T-helper 2 cell treated with Interferon-gamma antibody and Interleukin-4, amounts not matched to agents 100 ng/mL and 5 ng/mL, for 36 hours (primary cell): Measurements from ENCODE around the gene GLRA1. TPM values are rescaled to one million over a fixed set of nuclear protein-coding genes. Genes with fewer than 3 reads are reported as not detected.
"Not testable (repeated sequence)": the region's sequence is repeated elsewhere in the genome, so short reads cannot be mapped to it uniquely, and the experiment has no call there.

Experiments
- intact Hi-C: fragments of 100-400 bp; cut with micrococcal nuclease; formaldehyde crosslinking; loops from one replicate; pipeline ENCODE4 v1.15.1; 2023
- total RNA-seq: library from RNA; stranded (reverse); gene quantifications from 2 replicates; pipeline ENCODE4 v1.2.3, GENCODE V29; 2022

GLRA1 gene
- total RNA-seq, 1 donor from 2014 or later: not detected

DNA sequence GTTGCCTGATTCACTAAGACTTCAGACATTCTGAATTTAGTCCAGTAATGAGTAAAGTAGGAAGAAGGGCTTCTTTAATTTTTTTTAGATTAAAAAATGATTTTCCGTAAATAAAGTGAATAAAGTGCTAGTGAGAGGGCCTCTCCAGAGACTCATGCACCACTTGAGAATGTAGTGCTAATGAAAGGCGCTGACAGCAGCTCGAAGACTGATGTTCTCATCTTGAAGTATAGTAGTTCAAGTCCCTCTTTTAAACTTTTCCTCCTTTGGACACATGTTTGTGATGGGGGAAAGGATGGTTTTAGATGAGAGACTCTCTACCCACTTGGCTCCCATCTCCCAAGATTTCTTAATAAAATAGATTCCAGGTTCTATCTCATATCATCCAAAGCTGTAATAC lies 104.4 kb downstream of the GLRA1 start:
- intact Hi-C loops: loop anchor here (10.0 kb wide), 1 partner anchor 535 kb away; no protein-coding TSS in a partner anchor

DNA sequence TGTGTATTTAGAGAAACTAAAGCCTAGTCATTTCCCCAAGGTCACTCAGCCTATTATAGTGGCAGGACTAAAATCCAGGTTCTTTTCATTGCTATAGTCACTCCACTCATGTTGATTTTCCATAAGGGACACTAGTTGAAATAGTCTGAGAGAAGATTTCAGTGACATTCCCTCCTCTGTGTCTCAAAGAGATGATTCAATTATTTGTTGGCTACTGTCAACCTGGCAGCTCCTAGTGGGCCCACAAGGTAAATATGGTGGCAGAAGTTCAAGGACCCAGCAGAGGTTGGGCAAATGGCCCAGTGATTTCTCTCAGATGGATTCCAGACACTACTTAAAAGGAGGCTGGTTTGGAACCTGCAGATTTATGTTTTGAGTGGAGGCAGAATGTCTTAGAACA lies 104.8 kb downstream of the GLRA1 start:
- intact Hi-C loops: loop anchor here (10.0 kb wide), 1 partner anchor 535 kb away; no protein-coding TSS in a partner anchor

DNA sequence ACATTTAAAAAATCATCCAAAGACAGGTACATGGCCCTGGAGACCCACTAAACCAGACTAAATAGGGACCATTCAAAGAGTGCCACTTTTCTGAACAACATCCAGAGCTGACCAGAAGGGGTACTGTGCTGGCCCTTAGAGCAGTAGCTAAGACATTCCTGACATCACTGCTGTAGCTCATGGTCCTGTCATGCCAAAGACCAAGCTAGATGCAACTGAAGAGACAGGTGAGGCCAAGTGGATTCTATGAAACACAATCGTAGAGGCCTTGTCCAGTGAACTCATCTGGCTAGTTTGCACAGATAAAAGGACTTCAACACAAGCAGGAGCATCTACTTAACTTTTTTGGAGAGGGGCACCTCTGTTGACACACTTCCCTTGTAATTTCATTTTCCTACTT lies 109.6 kb downstream of the GLRA1 start:
- intact Hi-C loops: no loop called here

DNA sequence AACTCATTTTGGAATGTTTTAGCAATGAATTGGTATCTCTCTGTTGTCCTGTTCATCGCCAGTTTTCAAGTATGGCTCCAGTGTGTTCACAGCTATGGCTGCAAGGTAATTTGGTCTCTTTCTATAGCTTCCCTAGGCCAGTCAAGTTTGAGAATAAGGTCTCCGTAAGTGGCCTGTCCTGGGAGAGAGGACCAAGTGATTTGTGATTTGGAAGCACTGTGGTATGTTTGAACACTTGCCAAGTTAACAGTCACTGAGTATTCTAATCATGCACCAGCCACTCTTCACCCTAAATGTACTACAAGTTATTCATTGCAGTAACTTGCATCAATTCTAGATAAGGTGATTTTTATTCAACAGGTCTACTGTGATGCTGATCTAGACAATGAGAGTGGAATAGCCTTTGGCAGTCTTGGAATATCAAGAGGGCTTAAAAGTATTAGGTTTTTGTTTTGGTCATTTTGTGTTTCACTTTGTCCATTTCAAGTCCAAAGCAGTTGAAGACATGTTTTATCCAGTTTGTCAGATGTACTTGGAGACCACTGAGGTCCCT lies 111.8 kb downstream of the GLRA1 start:
- intact Hi-C loops: no loop called here

DNA sequence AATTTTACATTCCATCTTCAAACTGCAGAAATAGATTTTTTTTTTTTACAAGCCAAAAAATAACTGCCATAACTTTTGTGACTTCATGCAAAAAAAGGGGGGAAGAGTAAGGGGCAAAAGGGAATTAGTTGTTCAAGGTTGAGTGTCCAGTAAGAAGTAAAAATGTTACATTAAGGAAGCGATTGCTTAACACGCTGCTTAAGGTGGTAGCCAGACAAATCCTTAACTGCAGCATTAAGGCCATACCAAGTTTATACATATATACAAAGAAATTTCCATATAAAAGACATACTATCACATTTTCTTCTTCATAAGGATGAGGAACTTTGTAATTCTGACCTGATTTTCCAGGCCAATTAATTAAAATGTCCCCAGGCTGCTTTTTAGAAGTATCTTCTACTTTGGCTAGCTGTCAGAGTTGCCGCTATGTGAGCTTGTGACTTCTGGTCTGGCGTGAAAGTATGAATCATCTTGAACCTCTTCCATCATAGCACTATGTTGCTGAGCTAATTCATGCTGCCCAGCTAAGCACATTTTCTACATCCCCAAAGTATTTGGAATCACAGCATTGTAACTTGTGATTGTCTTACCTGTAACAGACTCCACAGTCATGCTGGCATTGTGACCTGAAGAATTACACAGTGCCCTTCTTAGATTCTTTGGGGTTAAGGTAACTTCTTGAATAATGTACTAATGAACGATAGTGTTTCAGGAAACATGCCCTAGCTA lies 112.9 kb downstream of the GLRA1 start:
- intact Hi-C loops: no loop called here

DNA sequence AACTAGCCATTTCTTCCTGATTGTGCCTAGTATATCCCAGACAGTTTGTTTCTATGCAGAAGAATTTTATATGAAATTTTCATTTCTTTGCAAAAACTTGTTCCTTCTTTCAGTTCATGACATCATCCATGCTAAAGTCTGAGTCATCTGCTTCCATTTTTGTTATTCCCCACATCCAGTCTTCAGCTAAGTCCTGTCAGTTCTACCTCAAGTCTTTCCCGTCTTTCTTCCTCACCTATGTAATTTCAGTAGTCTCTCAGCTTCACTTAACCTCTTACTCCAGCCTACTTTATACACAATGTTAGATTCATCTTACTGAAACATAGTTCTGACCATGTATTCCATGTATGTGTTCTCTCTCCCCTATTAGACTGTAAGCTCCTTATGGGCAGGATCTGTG lies 113.8 kb downstream of the GLRA1 start:
- intact Hi-C loops: no loop called here

DNA sequence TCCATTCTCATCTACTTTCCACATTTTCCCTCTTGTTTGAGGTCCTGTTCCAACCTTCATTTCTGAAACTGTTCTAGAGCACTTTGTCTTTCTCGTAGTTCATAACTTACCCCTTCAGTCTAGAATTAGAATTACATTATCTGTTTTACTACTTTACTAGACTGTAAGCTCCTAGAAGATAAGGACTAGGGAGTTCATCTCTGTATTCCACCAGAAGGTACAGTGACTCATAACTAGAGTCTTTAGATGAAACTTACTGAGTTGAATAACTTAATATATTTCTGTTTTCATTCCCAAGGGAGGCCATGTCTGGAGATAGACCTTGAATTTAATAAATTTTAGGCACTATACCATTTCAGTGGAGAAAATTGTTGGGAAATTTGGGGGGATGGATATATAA lies 114.2 kb downstream of the GLRA1 start:
- intact Hi-C loops: no loop called here

DNA sequence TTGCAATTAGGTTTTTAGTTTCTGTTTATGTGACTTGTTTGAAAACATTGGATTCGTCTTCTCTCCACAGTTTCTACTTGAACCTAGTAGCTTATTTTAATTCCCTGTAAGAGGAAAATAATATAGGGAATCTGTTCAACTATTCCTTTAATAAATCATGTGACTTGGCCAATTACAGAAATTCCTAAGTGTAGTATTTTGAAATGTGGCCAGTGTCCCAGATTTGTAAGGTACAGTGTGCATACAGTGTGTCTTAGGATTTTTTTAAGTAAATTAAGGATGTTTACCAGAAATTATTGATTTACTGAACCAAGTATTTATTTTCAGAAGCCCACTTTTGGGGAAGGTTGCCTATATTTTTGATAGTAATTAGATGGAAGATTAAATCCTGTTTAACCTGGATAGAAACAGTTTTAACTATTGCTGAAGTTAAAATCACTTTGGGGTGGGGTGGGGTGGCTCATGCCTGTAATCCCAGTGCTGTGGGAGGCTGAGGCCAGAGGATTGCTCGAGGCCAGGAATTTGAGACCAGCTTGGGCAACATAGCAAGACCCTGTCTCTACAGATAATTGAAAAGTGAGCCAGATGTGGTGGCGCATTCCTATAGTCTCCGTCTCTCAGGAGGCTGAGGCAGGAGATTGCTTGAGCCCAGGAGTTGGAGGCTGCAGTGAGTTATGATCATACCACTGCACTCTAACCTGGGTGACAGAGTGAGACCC lies 116.0 kb downstream of the GLRA1 start:
- intact Hi-C loops: no loop called here

DNA sequence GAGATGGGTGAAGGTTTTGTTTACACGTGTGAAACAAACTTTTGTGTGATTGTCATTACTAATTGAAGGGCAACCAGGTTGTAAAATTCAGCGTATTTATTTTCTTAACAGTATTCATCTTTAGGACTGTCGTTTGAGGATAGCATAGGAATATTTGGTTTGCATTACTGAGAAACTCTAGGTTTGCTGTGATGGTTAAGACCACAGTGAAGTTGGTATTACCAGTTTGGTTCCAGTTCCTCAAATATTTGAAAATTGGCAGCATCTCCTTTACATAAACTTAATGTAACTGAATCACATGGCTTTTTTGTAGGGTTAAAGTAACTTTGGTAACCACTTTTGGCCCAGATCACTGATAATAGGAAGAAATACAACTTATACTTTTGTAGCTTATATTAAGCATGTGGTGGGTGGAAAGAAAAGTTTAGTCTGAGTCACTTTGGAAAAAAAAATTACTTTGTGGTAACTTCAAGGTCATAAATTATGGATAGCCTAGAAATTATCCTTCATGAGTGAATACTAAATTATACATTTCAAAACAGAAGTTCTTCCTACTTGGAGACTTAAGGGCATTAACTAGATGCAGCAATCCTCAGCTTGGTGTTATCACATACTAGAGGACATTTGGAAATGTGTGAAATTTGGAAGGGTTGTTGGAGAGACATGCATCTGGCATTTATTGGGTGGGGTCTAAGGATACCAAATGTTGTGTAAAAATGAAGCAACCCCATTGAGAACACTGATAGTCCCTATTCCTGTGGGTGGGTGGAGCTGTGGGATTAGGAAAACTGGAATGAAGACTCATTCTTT lies 119.0 kb downstream of the GLRA1 start:
- intact Hi-C loops: no loop called here

DNA sequence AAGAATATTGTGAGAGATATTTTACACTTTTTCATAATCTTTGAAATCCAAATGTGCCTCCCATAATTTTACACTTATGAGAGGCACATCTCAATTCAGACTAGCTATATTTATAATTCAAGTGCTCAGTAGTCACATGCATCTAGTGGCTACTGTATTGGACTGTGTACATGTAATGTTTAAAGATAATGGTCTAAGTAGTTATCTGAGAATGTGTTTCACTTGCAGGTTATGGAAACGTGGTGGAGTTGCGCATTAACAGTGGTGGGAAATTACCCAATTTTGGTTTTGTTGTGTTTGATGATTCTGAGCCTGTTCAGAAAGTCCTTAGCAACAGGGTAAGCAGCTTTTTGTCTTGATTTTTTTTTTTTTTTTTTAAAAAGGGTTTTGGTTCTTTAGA lies 124.1 kb downstream of the GLRA1 start:
- intact Hi-C loops: no loop called here

DNA sequence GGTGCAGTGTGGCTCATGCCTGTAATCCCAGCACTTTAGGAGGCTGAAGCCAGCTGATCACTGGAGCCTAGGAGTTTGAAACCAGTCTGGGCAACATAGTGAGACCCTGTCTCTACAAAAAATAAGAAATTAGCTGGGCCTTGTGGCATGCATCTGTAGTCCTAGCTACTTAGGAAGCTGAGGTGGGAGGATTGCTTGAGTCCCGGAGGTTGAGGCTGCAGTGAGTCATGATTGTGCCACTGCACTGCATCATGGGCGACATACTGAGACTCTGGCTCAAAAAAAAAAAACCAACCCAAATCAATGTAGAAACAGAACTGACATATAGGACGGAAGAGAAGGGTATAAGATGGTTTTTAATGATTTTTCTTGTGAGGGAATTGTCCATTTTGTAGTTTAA lies 125.2 kb downstream of the GLRA1 start:
- intact Hi-C loops: no loop called here

DNA sequence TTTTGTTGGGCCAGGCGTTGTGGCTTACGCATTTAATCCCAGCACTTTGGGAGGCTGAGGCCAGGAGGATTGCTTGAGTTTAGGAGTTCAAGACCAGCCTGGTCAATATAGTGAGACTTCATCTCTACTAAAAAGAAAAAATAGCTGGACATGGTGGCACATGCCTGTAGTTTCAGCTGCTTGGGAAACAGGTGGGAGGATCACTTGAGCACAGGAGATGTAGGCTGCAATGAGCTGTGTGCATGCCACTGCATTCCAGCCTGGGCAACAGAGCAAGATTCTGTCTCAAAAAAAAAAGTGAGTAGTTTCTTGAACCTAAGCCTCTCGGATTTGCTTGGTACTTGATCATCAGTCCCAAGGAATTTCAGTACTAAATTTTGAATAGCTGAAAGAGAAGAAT lies 126.0 kb downstream of the GLRA1 start:
- intact Hi-C loops: no loop called here

DNA sequence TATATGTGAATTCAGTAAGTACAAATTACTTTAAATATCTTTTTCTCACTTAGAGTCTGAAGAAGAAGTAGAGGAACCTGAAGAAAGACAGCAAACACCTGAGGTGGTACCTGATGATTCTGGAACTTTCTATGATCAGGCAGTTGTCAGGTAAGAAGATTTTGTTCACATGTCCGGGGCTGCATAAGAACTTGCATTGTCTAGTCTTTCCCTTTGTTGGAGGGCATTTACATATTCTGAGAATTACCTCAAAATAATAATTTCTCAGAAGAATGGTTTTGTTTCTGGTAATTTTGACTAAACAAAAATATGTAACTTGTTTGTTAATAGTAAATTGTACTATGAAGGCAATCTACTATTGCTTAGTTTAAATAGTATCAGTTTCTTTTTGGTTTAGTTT lies 129.2 kb downstream of the GLRA1 start:
- intact Hi-C loops: no loop called here

DNA sequence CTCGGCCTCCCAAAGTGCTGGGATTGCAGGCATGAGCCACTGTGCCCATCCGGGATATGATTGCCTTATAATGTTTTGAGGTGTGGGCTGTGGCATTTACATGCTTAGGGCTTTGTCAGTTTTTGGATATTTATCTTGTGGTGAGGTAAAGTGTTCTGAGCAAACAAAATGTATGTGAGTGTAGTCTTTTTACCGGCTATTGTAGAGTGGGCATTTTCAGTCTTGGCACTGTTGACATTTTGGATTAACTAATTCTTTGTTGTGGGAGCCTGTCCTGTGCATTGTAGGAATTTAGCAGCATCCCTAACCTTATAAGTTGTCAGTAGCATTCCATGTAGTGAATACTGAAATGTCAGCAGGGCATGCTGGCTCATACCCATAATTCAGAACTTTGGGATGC lies 131.3 kb downstream of the GLRA1 start:
- intact Hi-C loops: no loop called here

DNA sequence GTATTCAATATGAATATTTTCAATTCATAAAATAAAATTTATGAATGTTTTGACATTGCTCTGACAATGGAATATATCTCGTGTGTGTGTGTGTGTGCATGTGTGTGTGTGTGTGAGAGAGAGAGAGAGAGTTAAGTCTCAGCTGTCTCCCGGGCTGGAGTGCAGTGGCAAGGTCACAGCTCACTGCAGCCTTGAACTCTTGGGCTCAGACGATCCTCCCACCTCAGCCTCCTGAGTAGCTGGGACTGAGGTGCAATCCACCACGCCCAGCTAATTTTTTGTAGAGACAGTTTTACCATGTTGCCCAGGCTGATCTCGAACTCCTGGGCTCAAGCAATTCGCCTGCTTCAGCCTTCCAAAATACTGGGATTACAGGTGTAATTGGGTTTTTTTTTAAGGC lies 136.8 kb downstream of the GLRA1 start:
- intact Hi-C loops: no loop called here

DNA sequence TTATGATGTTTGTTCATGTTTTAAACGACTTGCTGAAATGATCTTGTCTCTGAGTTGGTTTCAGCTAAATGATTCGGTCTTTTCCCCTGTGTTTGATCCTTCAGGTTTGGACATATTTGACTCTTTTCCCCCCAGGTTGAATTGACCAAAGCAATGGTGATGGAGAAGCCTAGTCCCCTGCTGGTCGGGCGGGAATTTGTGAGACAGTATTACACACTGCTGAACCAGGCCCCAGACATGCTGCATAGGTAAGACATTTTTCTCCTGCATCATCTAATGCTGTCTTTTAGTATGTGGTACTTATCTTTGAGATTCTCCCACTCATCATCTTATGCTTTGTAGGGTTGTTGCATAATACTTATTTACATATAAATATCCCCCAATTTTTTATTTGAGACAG lies 138.2 kb downstream of the GLRA1 start:
- intact Hi-C loops: no loop called here

DNA sequence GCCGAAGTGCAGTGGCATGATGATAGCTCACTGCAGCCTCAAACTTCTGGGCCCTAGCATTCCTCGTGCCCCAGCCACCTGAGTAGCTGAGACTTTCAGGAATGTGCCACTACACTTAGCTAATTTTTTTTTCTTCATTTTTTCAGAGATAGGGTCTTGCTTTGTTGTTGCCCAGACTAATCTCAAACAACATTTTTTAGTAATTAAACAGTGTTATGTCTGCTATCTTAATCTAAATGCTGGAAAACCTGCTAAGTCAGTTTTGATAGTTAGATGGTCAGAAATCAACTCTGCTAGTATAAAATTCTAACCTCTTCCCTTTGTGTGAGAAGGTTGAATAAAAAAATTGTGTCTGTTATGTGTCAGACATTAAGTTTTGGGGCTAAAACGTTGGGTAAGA lies 140.5 kb downstream of the GLRA1 start:
- intact Hi-C loops: no loop called here

DNA sequence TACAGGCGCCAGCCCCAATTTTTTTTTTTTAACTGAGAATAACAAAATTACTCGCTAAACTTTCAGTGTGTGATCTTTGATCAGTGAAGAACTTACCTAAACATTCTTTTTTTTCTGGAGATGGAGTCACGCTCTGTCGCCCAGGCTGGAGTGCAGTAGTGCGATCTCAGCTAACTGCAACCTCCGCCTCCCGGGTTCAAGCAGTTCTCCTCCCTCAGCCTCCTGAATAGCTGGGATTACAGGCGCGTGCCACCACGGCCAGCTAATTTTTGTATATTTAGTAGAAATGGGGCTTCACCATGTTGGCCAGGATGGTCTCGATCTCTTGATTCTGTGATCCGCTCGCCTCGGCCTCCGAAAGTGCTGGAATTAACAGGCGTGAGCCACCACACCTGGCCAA lies 141.0 kb downstream of the GLRA1 start:
- intact Hi-C loops: not testable (repeated sequence)

DNA sequence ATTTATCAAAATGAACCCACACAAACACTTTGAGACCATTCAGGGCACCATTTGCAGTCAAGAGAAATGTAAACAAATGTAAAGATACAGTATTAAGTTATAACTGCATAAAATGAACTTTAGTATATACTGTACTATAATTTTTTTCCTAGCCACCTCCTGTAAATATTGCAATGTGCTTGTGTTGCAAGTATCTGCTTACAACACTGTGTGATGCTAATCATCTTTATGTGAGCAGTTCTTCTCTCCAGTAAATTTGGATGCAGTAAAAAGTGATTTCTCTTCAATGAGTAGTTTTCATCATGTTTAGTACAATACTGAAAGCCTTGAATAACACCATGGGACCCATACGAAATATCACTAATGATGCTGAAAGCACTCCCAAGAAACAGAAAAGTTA lies 143.4 kb downstream of the GLRA1 start:
- intact Hi-C loops: no loop called here

DNA sequence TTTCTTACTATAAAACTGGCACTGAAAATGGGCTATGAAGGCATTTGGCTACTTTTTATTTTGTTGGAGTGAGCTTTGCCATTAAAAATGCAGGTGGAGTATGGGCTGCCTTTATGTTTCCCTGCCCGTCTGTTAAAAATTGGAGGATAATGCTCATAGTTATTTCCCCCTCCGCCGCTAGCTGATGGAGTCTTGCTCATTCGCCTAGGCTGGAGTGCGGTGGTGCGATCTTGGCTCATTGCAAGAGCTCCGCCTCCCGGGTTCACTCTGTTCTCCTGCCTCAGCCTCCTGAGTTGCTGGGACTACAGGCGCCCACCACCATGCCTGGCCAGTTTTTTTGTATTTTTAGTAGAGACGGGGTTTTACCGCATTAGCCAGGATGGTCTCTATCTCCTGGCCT lies 144.3 kb downstream of the GLRA1 start:
- intact Hi-C loops: no loop called here

DNA sequence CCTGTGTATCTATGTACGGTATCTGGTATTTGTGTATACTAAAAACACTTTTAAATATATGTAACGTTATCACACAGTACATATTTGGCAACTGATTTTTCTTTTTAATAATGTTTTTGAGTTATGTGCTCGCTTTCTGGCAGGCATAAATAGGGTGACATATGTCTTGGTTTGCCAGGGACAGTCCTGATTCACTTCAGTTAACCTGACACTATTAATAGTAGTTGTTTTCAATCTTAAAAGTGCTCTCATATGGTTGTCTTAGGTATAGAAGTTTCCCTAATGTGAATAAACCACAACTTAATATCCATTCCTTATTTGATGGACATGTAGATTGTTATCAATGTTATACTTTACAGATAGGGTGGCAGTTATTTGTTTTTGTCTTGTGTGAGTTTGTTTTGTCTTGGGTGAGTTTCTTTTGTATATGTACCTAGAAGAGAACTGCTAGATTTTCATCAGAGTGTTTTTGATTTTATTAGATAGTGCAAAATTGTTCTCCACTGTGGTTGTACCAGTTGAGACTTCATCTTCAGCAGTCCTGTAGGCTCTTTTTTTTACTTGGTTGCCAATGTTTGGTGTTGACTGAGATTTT lies 145.0 kb downstream of the GLRA1 start:
- intact Hi-C loops: no loop called here
